HG03135 (cell line): ENCODE measurements around the gene DDIT3.

Experiments
- ATAC-seq: cut with Tn5 transposase; IDR thresholded peaks from one replicate; pipeline ENCODE4 v1.9.1; 2021; ENCODE audit warnings: mild to moderate bottlenecking, moderate library complexity; ENCODE audit not compliant: unreplicated experiment

The DDIT3 gene

DNA sequence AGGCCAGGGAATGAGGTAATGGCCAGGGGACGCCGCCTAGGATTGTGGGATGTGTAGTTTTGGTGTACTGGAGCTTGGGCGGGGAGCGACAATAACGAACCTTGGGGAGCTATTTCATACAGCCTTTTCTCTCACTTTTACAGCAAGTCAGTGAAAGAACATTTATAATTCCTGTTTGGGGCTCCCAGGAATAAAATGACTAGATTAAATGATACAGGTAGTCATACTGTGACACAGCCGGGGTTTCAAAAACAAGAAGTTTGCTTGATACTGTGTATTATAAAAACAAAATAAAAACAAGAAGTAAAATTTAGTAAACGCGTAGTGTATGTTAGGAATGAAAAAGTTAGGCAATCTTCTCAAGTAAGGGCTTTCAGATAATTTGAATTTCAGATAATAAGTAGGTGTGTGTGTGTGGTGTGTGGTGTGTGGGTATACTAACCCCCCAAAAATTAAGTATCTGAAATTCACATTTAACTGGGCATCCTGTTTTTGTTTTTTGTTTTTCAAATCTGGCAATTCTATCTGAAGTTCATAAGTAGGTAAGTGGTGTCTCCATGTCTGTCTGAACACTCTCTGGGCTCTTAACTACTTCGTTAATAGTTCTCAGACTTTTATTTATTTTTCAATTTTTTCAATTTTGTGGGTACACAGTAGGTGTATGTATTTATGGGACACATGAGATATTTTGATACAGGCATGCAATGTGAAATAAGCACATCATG lies 27.1 kb upstream of the DDIT3 start:
- ATAC-seq = no peak

GRCh38 chr12:57546438-57547287 lies 26.3 kb upstream of the DDIT3 start, which contains the start of gene DCTN2:
Gene DCTN2, minus strand, starts transcription at chr12:57547192. Its CDS starts 129 bp downstream, at chr12:57547063.
- ATAC-seq = peak; percentile 94

GRCh38 chr12:57545809-57546437 lies 25.6 kb upstream of the DDIT3 start:
- no peak for ATAC-seq

DNA sequence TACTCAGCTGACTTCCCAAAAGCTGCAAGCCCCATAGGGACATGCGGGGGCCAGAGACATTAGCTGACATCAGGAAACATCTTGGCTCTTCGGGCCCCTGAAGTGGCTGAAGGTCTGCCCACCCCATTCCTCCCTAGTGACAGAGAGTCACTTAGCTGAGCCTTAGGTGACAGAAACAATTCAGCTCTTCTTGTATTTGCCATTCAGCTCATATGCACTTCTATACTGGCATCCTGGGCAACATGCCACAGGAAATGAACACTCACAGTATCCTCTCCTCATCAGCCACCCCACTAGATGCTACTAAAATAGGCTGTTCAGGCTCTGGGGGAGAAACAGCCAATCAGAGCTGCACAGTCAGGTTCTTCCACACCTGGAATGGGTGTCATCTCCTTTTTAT lies 23.3 kb upstream of the DDIT3 start:
- no peak for ATAC-seq

DNA sequence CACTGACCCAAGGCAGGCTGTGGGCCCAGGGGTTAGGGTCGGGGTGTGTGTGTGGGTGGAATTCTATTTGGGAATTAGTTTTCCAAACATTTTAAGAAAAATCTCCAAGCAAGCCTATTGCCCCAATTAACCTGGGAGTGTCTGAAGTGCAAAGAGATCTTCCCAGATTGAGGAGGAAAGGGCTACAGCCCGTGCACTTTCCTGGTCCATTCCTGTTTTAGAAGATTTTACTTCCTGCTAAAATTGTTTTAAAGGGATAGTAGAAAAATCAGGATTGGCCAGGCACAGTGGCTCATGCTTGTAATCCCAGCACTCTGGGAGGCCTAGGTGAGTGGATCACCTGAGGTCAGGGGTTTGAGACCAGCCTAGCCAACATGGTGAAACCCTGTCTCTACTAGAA lies 21.4 kb upstream of the DDIT3 start:
- no peak for ATAC-seq

DNA sequence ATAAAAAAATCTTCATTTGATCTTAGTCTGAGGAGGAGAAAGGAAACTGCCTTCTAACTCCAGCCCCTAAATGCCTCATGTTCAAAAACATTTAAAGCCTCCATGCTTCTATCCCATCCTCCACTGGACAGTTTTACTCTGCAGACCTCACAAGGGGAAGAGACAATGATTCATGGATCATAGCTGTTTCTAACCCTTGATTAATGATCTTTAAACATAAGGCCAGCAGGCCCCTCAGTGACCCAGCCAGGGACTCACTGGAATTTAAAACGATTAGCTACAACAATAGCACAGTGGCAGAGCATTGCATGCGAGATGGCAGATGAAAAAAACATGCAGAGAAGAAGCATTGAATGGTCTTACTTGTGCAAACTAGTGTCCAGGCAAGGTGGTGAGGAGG lies 20.7 kb upstream of the DDIT3 start:
- ATAC-seq = no peak

DNA sequence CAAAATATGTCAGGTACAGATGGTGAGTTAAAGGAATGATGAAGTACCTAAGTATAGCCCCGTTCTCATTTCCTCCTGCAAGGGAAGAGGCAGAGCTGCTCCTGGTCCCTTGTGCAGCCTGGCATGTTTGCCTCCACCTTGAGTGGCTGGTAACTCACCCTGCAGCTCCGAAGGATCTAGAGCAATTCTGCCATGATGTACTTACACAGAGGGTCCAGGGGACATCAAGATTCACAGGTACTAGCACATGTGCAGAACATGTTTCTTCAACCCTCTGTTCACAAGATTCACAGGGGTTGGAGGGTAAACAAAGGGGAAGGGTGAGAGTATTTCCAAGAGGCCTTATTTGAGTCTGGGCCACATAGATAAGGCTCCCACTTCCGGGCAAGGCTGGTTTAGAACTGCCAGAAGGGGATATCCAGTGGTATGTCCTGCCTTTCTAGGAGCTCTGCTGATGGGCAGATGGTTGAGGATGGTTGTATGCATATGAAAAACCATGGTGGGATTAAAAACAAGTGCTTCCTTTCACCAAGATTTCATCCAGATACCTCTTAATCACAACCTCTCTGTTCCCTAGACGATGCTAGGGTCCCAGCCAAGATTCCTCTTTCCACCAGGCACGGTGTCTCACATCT lies 18.9 kb upstream of the DDIT3 start:
- ATAC-seq = no peak

DNA sequence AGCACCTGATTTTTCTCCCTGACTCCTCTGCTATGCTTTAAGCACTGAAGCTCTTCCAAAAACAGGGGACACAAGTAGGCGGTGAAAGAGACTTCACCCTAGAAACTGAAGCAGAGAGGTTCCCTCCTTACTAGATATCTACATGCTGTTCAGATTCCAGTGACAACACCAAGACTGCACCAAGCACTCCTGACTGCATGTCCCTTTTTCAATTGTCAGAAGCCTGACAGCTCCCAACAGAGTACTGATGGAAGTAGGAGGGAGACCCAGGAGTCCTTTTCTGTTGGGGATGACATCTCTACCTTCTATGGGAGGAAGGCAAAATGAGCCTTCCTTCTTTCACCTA lies 16.3 kb upstream of the DDIT3 start:
- ATAC-seq = no peak

DNA sequence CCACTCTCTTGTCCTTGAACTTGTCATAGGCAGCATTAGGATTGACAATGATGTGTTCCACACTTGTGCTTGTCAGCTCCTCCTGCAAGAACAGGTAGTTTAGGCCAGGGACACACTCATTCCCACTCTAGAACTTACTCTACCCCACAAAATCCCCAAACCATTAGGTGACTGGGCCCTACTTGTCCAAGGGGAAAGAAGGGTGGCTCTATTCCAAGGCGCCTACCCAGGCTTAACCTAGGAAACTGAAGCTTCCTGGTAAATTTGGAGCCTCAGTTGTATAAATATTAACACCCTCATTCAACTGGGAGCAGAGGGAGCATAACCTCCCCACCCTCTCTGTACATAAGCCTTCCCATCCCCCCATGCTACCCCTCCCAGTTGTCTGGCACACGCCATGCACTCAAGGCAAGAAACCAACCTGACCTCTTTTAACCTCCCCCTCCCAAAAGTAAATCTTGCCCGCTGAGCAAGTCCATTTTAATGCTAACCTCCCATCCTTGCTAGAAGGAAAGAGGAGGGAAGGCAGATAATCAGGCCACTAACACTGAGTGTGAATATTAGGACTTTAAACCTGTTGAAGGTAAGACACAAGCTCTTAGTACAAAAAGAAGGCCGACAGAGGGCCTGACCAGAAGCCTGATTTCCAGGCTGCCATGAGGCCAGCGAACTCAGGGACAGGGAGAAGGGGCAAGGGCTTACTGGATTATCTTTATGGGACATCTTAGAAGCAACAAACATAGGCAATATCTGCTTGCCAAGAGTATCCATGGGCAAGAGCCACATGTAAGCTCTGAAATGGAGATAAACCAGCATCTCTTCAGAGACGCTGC lies 15.7 kb upstream of the DDIT3 start:
- ATAC-seq = no peak

GRCh38 chr12:57534991-57535543 lies 14.8 kb upstream of the DDIT3 start:
- ATAC-seq = no peak

DNA sequence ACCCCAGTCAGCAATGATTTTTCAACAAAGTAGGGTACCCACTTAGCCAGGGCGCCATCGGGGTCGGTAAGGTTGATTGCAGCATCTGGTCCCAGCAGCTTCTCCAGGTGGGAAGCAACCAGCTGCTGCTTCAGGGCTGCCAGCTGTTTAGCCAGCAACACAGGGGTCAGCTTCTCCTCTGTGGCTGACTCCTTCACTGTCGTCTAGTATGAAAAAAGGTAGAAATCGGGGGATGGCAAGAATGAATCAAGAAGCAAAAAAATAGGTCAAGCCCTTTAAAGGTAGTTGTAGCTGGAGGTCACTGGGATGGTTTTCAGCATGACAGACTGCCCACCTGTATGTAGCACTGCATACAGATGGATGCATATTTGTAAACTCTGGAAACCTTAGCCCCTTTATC lies 13.9 kb upstream of the DDIT3 start:
- ATAC-seq = no peak

- no peak for ATAC-seq
Measured at GRCh38 chr12:57533108-57533507, 12.8 kb upstream of the DDIT3 start.

GRCh38 chr12:57531836-57532235 lies 11.5 kb upstream of the DDIT3 start:
- ATAC-seq = no peak

GRCh38 chr12:57530396-57531142 lies 10.3 kb upstream of the DDIT3 start:
- ATAC-seq = no peak

GRCh38 chr12:57529831-57530230 lies 9.5 kb upstream of the DDIT3 start:
- no peak for ATAC-seq

GRCh38 chr12:57528831-57529555 lies 8.7 kb upstream of the DDIT3 start:
- ATAC-seq = no peak

- no peak for ATAC-seq
Measured at GRCh38 chr12:57528176-57528575, 7.9 kb upstream of the DDIT3 start.

DNA sequence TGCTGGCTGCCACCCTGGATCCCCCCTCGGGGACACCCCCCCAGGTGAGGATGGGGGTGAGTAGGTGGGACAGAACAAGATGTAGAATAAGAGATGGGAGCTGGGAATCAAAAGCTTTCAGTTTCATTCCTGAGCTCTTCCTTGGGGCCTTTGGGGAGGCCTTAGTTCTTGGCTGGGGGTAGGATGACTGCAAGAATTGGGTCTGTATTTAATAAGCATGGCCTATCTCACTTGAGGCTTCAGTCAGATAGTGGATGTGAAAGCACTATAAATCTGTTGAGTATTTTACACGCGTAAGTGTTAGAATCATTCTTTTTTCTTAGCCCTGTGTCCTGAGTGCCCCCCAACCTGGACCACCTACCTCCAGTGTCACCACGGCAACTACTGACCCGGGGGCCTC lies 6.9 kb upstream of the DDIT3 start:
- ATAC-seq = no peak
